HG03159 (cell line): ENCODE data around the gene PARP15.
"Not testable (repeated sequence)": the region's sequence is repeated elsewhere in the genome, so short reads cannot be mapped to it uniquely, and the experiment has no call there.

Experiments used
- ATAC-seq: cut with Tn5 transposase; IDR thresholded peaks from one replicate; pipeline ENCODE4 v1.9.1; 2021; ENCODE audit warnings: mild to moderate bottlenecking, moderate library complexity; ENCODE audit not compliant: unreplicated experiment

PARP15 gene

GRCh38 chr3:122612696-122613095, 35.2 kb downstream of the PARP15 start:
- ATAC-seq = no peak

GRCh38 chr3:122615303-122615702, 37.9 kb downstream of the PARP15 start:
- ATAC-seq = no peak

GRCh38 chr3:122618614-122619013, 41.2 kb downstream of the PARP15 start:
- no peak for ATAC-seq

- ATAC-seq = no peak
These were observed 41.6 kb downstream of the PARP15 start for GRCh38 chr3:122619040-122619439.

GRCh38 chr3:122620399-122620798, 42.9 kb downstream of the PARP15 start:
- ATAC-seq = no peak

- peak; percentile 44 for ATAC-seq
These were observed 43.7 kb downstream of the PARP15 start for GRCh38 chr3:122621112-122621511.

- ATAC-seq = no peak
These were observed 45.8 kb downstream of the PARP15 start for GRCh38 chr3:122623031-122623829.

- ATAC-seq = no peak
These were observed 49.2 kb downstream of the PARP15 start for GRCh38 chr3:122626515-122627180.

- ATAC-seq = no peak
These were observed 49.9 kb downstream of the PARP15 start for GRCh38 chr3:122627301-122627700.

- ATAC-seq = no peak
These were observed 51.1 kb downstream of the PARP15 start for GRCh38 chr3:122628567-122628966.

GRCh38 chr3:122629763-122630162, 52.3 kb downstream of the PARP15 start:
- no peak for ATAC-seq

GRCh38 chr3:122635789-122636188, 58.3 kb downstream of the PARP15 start:
- no peak for ATAC-seq

- ATAC-seq = no peak
These were observed 59.2 kb downstream of the PARP15 start for GRCh38 chr3:122636697-122637096.

- no peak for ATAC-seq
These were observed 63.1 kb downstream of the PARP15 start for GRCh38 chr3:122640437-122640999.

- ATAC-seq = no peak
These were observed 65.5 kb downstream of the PARP15 start for GRCh38 chr3:122642935-122643334.

GRCh38 chr3:122646146-122646988, 68.9 kb downstream of the PARP15 start:
- ATAC-seq = no peak

- ATAC-seq = not testable (repeated sequence)
These were observed 73.9 kb downstream of the PARP15 start for GRCh38 chr3:122651233-122651907.

- not testable (repeated sequence) for ATAC-seq
These were observed 74.5 kb downstream of the PARP15 start for GRCh38 chr3:122651962-122652361.

- ATAC-seq = not testable (repeated sequence)
These were observed 80.9 kb downstream of the PARP15 start for GRCh38 chr3:122658336-122658735.

- no peak for ATAC-seq
These were observed 83.0 kb downstream of the PARP15 start for GRCh38 chr3:122660297-122660974.
